Keratinocyte (primary cell): ENCODE results near the gene ZSCAN30.

Experiments used
- CTCF ChIP-seq, 3 experiments: IDR thresholded peaks in 1 of 3; conservative IDR thresholded peaks in 1 of 3; optimal IDR thresholded peaks in 1 of 3; 2 replicates in 2 of 3; 3 replicates in 1 of 3; pipeline versions ENCODE3 to v1.5.1; 2011; ENCODE audit warnings: low read length in 3 of 3, mild to moderate bottlenecking in 3 of 3, moderate library complexity in 2 of 3, control low read depth in 1 of 3, inconsistent platforms in 1 of 3; ENCODE audit not compliant: insufficient read depth in 2 of 3; ENCODE audit errors: extremely low read depth in 1 of 3
- EZH2 ChIP-seq: IDR thresholded peaks from one replicate; pipeline ENCODE4 v1.6.1; 2012; ENCODE audit warnings: inconsistent platforms, mild to moderate bottlenecking, low read length, moderate library complexity

DNA sequence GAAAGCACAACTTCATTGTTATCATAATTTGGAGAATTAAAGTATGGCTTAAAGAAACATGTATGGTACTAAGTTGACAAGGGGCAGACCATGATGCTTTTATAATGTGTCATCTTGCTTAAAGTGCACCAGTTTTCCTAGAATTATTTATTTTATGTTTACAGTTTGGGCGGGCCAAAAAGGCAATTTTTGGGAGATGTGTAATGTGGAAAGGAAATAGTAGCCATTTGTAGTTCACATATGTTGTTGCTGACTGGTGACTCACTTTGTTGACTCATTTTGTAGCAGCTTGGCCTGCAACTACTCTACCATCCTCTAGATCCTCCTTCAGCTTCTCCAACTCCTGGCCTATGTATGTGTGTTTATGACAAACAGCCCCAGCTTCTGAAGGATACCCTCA, 7.7 kb downstream of the ZSCAN30 start:
- TF ChIP-seq EZH2, result no peak
- TF ChIP-seq CTCF (optimal IDR thresholded peaks at IDR 0.05 in 1 of 3, IDR thresholded peaks at IDR 0.05 in 1 of 3, conservative IDR thresholded peaks at IDR 0.05 in 1 of 3; ENCODE audit: extremely low read depth in 1 of 3, insufficient read depth in 2 of 3, low read length in 3 of 3), result no peak
